Right lung (tissue), 5 donors: ENCODE data around the gene VGLL3. TPM values are rescaled to one million over a fixed set of nuclear protein-coding genes. Genes with fewer than 3 reads are reported as not detected.

Experiments used
- DNase-seq, 2 donors: peaks; one replicate each; pipeline ENCODE4 v3.0.0-alpha.2; 2013
- polyA plus RNA-seq, 5 donors: library from polyadenylated mRNA; unstranded; fragments of 120-200 nt; gene quantifications; one replicate each; pipeline versions ENCODE4 v1.2.1 to v1.2.3, GENCODE V29; 2013; ENCODE audit warnings: inconsistent platforms in 1 of 5, low replicate concordance in 1 of 5; ENCODE audit not compliant: insufficient read length in 5 of 5, insufficient read depth in 1 of 5

The VGLL3 gene
- polyA plus RNA-seq, 5 donors = 16.8 to 25.5 (median 23.5) TPM

DNA sequence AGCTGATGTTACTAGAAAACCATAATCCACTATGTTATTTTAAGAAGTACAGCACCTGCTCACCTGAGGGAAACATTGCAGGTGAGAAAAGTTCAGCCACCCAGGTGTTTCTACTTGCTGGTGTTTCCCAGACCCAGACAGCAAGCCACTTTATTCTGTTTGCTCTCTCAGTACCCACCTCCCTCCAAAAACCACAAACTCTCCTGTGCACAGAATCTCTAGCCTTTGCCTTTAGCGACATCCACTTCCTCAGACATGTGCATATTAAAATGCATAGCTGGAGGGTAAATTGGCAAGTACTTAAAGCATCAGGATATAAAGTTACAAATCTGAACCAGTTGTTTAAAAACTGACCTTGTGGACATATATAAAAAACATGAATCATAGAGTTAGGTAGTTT is 36.7 kb downstream of the VGLL3 start:
- DNase-seq = no peak

DNA sequence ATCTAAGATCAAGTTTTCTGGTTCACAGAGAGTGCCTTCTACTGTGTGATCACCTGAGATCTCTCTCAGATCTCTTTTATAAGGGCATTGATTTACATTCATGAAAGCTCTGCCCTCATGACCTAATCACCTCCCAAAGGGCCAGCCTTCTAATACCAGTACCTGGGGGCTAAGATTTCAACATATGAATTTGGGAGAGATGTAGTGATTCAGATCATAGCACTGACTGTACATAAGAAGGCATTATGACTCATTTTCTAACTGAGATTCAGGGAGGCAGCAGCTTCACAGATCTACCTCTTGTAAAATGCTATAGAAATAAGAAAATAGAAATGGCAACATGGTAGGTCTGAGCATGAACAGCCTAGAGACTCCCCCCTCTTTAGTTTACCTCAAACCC is 39.6 kb downstream of the VGLL3 start:
- no peak for DNase-seq

DNA sequence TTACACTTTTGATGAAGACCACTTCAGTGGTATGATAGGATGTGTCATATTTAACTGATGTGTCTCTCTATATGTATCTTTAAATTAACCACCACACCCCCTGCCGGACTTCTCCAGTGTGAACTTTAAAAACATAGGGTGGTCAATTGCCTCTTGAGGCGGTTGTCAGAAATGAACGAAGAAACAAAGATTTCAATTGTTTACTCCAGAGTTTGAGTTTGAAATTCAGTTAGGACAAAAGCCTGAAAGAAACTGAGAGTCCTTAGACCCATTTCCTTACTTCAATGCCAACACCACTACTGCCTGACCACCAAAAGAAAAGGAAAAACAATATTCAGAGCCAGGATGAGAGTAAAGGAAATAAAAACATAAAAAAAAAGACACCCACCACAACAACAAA is 40.2 kb downstream of the VGLL3 start:
- no peak for DNase-seq

DNA sequence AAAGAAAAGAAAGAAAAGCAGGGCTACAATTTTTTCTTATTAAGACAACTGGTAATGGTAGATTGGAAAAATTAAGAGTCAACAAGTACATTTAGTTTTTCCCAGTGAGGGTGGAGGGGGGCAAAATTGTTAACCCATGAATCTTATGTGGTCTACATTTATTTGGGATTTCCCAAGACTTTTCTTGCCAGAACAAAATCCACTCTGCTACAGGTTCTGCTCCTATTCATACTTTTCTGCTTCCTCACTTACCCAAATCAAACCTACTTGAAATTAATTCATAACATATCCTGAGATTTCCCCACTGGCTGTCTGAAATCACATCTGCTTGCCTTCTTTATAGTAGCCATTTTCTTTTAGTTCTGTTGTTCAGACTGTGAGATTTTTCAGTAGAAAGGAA is 41.1 kb downstream of the VGLL3 start:
- no peak for DNase-seq

DNA sequence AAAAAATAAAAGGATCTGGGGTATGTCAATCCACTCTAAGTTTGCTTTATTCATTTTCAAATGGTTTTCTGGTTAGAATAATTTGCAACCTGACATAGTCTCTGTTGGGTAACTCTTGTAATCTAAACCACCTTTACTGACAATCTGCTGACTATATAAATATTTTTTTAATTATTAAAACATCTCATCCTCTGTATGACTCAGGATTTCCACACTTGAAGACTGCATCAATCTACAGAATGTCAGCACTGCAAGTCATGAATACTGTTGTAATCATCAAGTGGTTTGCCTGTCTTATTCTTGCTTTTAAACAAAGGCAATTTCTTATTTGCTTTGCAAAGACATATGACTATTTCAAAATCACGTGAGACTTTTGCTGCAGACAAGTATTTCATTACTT is 42.1 kb downstream of the VGLL3 start:
- no peak for DNase-seq

DNA sequence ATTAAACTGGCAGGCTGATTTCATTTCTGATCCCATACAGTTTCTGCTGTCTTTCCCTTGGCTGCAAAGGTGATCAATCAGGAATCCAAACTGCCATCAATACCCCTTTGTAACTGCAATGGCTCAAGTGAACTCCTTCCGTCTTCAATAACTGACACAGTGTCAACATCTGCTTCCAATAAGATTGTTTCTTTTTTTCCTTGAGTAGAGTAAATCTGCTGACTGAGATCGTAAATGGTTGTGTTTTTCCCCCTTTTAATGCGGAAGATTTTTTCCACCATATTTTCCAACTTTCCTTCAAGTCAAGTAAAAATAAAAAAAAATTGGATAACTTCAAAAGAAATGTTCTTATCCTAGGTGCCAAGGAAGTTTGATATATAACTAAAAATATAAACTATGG is 48.7 kb downstream of the VGLL3 start:
- no peak for DNase-seq

DNA sequence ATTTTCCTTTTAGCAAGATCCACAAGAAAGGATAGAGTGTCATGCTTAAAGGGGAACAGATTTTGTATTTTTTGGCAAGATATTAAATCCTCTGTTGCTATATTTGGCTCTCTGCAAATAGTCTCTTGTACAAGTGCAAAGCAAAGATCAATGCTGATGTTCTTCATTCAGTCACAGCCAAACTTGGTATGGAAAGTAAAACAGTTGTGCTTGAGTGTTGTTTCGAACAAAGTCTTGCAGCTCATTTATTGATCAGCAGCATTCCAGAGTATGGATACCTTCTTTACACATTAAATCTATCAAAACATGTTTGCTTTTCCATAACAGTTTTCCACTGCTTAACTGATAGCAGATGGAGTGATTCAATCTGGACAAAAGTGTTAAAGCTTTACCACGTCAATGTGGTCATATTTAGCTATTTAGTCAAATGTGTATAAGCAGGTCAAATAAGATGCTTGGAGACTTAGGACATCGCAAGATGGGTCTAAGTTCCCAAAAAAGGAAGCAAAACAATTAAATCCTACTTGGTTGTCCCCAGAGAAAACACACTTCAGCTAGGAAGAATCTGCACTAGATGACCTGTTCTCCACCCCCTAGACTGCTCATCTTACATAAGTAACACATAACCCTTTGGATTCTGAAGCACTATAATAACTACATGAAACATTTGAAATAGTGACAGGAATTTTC is 52.4 kb downstream of the VGLL3 start:
- DNase-seq = peak in 1 of 2 donors; percentile 11

DNA sequence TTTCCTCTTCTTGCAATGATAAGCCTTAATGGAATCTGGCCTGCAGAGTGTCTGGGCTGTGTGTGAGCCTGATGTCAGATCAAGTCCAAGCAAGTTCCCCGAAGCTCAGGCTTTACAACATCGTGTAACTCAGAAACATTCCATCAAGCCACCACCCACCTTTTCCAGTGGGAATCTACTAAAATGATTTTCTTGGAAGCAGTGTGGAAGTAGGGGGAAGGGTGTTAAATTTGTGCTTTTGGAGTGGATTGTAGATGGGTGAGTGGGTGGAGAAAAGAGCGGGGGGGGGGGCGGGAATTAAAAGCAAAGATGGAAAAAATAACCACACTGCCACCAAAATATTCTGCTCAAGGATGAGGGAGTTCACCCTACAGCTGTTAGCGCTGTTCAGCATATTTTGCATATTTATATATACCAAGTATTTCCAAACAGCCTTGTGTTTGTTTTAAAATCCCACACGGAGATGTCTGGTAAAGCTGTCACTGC is 53.6 kb downstream of the VGLL3 start:
- peak in 1 of 2 donors; percentile 6 for DNase-seq

DNA sequence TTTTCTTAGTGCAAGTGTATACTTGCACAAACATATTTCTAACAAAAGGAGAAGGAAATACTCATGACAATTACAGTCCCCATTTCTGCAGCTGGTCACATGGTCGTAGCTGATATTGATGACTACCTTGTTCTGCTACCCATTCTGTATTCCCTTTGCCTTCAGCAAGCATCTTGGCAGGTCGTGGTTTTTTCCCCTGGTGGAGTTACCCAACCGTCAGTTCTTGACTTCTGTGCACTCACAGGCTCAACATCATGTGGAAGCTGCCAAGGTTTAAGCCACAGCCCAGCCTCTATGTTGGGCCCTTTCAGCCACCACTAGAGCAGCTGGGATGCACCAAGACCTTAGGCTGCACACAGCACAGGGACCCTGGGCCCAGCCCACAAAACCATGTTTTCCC is 56.1 kb downstream of the VGLL3 start:
- no peak for DNase-seq

DNA sequence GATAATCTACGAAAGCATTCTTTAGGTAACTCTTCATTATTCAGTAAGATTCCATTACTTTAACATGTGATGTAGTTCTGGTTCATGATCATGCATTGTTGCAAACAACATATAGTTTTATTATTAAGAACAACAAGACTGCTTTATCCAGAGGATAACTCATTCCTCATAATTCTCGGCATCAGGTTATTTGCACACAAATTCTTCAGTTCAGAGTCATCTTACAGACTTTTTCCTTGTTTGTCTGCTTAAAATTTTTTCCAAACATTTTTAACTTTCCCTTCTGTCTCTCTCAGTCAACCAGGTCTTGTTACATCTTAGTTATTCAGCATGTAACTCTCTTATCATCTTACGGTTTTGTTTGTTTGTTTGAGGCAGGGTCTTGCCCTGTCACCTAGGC is 60.1 kb downstream of the VGLL3 start:
- no peak for DNase-seq

DNA sequence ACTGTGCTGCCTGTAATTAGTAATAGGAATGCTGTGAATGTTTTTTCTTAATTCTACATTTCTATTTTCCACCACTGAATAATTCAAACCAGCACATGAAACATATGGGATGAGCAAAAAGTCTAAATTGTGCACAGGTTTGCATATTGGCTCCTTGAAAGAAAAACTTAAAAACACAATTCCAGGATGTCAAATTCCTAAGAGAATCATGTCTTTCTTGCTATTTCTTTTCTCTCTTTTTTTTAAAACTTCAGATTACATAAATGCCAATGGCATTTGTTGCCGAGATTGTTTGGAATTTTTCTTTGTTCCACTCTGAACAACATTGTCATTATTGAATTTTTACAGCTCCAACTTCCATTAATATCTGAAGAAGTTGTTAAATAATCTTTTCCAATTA is 60.8 kb downstream of the VGLL3 start:
- no peak for DNase-seq

DNA sequence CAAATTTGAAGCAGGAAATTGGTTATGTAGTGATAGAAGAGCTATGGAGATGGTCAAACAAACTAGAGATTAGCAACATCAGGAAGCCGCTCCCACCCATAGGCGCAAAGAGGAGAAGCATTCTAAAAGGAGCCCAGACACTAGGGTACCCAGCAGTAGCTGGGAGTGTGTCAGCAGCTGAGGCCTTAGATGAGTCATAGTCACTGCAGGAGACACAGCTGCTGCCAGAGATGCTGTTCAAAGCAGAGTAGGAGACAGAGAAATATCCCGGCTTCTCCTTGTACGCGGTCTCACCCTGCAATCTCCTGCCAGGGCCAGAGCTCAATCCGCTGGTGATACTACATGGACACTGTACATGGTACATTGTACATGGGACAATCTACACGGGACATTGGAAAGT is 61.9 kb downstream of the VGLL3 start:
- DNase-seq = no peak

DNA sequence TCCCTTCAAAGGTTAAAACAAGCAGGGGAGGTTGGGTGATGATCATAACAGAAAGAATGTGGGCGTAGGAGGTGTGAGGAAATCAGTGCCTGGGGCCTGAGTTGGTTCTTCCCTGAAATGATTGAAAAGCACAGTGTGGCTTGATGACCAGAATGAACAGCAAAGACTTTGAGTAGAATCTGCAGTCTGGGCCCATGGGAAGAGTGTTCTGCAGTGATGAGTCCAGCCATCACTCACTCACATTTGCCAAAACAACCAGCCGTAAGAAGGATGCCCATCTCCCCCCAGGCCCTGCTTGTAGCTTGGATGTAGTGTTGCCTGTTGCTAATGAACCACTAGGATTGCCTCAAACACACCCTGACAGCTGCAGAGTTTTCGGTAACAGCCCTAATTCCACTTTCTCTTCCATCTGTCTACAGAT is 67.9 kb downstream of the VGLL3 start:
- DNase-seq = peak; percentile 56 to 67

DNA sequence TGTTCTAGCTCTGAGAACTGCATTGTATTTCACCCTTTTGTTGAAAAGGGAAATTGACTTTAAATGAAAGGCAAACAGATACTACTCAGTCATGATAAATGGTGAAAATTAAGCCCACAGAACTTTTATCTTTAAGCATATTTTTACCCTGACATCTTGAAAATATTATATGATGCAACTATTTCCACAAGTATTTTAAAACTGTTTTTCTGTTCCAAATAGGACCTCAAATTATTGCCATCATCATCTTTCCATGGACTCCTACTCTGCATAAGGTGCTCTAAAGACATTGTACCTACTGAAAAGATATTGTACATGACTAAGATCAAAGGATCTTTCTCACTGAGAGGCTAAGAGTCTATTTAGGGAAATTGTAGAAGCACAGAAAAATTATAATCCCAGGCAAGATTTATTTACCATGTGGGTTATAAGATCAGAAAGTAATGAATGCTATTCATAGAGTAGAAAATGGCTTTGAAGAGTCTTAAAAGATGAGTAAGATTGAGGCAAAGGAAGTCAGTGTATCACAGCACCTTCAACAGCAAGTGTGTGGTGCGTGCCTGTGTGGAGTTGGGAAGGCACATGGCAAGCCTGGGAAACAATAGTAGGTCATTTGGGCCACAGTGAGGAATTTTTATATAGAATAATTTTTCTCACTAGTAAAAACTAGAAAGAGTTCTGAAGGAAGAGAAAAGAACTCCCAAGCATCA is 68.8 kb downstream of the VGLL3 start:
- no peak for DNase-seq

DNA sequence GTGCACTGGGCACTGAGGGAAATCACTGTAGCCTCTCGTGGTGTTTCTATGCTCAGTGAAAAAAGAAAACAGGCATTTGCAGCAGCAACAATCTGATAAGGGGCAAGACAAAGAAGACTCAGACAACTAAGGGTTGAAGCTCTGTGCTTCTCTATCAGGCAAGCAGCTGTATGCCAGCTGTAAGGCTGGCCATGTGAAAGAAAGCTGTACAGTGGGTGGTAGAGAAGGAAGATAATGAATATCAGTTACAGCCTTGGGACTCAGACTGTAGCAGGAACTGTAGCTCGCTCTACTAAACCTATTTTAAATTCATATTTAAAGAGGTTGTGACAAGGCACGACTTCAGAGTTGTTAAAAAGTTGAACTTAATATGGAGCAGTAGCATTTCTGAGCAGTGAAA is 76.3 kb downstream of the VGLL3 start:
- DNase-seq = no peak

DNA sequence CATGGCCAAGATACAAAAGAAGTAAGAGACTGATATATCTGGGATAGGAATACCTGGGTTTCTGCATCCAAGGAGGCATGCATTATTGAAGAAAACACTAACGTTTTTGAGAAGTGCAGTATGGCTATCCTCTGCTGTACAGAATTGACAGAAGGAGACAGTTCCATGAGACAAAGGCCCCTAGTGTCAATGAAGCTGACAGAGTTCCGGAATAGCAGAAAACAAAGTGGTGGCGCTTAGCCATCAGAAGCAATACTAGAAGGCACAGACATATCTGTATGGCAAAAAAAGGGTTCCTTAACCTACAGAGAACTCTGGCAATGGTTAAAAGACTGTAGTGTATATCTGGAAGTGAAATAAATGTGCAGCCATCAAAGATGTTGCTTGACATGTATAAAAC is 77.8 kb downstream of the VGLL3 start:
- no peak for DNase-seq

DNA sequence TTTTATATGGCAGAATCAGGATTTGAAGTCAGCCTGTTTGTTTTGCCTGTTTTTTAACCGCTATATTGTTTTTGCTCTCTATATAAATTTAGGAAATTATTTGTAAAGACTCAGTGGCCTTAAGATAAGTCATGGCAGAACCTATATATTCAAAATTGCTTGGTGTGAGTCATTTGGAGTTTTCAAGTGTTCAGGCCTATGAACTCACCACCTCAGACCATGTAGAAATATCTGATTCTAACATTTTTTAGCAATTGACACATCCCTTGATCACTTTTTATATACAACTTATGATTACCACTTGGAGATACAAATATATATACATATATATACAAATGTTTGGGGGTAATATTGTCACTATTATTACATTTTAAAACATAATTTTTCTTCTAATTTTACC is 95.7 kb downstream of the VGLL3 start:
- DNase-seq = no peak

DNA sequence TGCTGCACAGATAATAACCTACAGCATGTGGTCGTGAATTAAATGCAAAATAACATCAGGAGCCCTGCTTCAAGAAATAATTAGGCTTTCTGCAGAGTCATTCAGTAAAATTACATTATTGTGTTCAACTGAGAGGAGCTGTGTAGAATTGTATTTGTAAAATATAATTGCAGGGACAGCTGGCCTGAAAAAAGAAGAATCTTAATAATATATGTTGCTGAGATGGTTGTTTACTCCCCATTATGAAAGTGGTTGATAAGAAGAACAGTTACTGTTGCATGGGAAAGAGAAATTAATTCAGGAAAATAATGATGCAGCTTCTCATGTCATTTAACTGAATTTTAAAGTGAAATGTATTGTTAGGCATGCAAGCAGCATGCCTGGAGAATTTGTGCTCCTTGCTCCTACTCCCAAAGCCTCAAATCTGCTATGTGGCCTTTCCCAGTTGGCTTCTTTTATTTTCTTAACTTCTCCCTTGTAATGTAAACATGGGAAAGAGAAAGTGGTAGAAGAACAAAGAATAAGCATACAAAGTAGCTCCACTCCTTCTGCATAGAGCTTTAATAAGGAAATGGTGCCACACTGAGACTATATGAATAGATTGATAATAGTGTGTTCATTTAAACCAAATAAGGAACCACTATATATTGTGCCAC is 100.1 kb downstream of the VGLL3 start:
- DNase-seq = peak in 1 of 2 donors; percentile 8

Other genes starting within 250 kb of the VGLL3 start
- gene CHMP2B, start 236.2 kb upstream of the VGLL3 start, polyA plus RNA-seq = 10 to 100 TPM; 39.1 to 52.1 (median 46.2) TPM